ENCODE results near the gene LRRC55.

LRRC55 gene

GRCh38 chr11:57180964-57181363, 789 bp upstream of the LRRC55 start:
- H3K36me3 ChIP-seq (ENCODE audit: control insufficient read depth, insufficient read depth, low read length, severe bottlenecking), result no peaks in the 10 kb centered on the region
- no peaks in the 10 kb centered on the region for H3K4me1 ChIP-seq (ENCODE audit: control insufficient read depth, insufficient read depth, low read length)
- no peak overlapping the region for H3K4me3 ChIP-seq (ENCODE audit: low read length)
- peaks cover 50% of the 10 kb centered on the region for H3K27me3 ChIP-seq (replicated peaks; ENCODE audit: control insufficient read depth, insufficient read depth, low read length)
- H3K9me3 ChIP-seq (ENCODE audit: control insufficient read depth, low read length), result no peaks in the 10 kb centered on the region
- no peak for DNase-seq (ENCODE audit: low read depth)
- no peak overlapping the region for H3K9ac ChIP-seq (ENCODE audit: low read length)

DNA sequence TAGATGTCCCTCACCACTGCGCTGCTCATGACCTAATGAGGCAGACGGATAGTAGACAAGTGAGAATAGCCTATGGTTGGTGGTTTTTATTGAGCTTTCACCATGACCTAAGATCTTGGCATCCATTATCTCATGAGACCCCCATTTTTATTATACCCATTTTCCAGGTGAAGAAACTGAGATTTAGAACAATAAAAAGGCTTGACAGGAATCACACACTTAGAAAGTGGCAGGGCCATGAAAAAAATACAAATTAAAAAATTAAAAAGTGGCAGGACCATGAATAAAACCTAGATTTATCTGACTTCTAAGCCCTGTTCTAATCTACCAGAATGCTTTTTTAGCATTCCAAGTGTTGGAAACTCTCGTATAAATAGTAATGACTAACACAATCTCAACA, 1.1 kb downstream of the LRRC55 start:
- Histone ChIP-seq H3K4me3 (ENCODE audit: low read length) (no peak overlapping the region), H3K36me3 (ENCODE audit: control insufficient read depth, insufficient read depth, low read length, severe bottlenecking) (no peaks in the 10 kb centered on the region), H3K9ac (ENCODE audit: low read length) (no peak overlapping the region)

DNA sequence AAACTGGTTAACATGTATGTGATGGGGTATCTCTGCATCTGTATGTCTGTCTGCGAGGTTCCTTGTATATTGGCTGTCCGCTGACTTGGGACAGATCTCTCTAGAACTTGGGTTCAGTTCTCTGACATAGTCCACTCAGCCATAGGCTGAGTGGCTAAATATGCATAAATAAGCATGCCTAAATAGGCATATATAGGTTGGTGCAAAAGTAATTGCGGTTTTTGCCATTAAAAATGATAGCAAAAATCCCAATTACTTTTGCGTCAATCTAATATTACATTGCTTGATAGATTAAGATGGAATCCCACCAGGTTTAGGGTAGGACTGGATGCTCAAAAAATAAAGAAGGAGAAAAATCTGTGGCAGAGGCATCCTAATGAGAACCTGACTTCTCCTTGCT, 8.8 kb downstream of the LRRC55 start:
- DNase-seq (ENCODE audit: low read depth), result no peak
- Histone ChIP-seq H3K27me3 (replicated peaks; ENCODE audit: control insufficient read depth, insufficient read depth, low read length) (peaks cover 22% of the 10 kb centered on the region), H3K4me3 (ENCODE audit: low read length) (no peak overlapping the region), H3K9ac (ENCODE audit: low read length) (no peak overlapping the region), H3K4me1 (ENCODE audit: control insufficient read depth, insufficient read depth, low read length) (no peaks in the 10 kb centered on the region), H3K36me3 (ENCODE audit: control insufficient read depth, insufficient read depth, low read length, severe bottlenecking) (no peaks in the 10 kb centered on the region), H3K9me3 (ENCODE audit: control insufficient read depth, low read length) (peaks cover 4% of the 10 kb centered on the region)

More for the DNA sequence above, 1.1 kb downstream of the LRRC55 start:
- Histone ChIP-seq H3K9me3 (ENCODE audit: control insufficient read depth, low read length) (no peaks in the 10 kb centered on the region), H3K4me1 (ENCODE audit: control insufficient read depth, insufficient read depth, low read length) (no peaks in the 10 kb centered on the region), H3K27me3 (replicated peaks; ENCODE audit: control insufficient read depth, insufficient read depth, low read length) (peaks cover 50% of the 10 kb centered on the region)
- no peak for DNase-seq (ENCODE audit: low read depth)

DNA sequence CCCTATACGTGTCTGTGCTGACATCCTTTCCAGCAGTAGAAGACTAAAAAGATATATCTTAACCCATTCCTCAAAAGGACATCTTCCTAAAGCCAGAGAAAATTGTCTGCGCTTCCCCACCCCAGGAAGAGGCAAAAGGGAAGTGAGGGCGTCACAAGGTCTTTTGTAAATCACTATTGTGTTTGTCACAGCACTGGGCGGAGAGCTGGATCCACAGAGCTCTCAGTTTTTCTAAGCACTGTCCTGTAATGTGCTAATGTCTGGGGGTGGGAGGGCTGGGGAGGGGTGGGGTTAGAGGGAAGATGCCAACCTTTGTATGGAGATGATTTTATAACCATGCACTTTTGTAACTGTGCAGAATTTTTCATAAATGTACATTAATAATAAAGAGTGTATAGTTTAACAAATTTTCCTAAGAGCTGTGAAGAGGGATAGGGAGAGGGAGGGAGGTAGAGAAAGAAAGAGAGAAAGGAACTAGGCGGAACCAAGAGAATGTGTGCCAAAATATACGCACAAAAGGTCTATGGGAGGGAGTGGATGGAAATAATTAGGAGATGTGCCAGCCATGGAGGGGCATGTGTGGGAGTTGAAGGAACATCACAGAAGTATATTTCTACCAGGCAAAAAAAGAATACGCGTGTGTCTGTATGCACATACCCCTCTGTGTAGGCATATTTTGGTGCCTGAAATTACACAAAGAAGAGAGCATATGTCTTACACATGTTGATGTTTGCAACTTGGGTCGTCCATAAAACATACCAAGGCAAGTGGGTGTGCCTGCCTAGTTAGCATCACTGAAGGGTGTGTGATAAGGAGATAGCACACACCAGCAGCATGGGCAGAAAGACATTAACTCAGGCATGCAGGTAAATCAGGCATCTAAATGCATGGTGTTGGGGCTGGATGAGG, 9.8 kb downstream of the LRRC55 start:
- no peak overlapping the region for H3K4me3 ChIP-seq (ENCODE audit: low read length)
- no peaks in the 10 kb centered on the region for H3K36me3 ChIP-seq (ENCODE audit: control insufficient read depth, insufficient read depth, low read length, severe bottlenecking)
- H3K9me3 ChIP-seq (ENCODE audit: control insufficient read depth, low read length), result peaks cover 4% of the 10 kb centered on the region
- no peak for DNase-seq (ENCODE audit: low read depth)
- peaks cover 25% of the 10 kb centered on the region for H3K27me3 ChIP-seq (replicated peaks; ENCODE audit: control insufficient read depth, insufficient read depth, low read length)
- H3K9ac ChIP-seq (ENCODE audit: low read length), result no peak overlapping the region
- no peaks in the 10 kb centered on the region for H3K4me1 ChIP-seq (ENCODE audit: control insufficient read depth, insufficient read depth, low read length)

DNA sequence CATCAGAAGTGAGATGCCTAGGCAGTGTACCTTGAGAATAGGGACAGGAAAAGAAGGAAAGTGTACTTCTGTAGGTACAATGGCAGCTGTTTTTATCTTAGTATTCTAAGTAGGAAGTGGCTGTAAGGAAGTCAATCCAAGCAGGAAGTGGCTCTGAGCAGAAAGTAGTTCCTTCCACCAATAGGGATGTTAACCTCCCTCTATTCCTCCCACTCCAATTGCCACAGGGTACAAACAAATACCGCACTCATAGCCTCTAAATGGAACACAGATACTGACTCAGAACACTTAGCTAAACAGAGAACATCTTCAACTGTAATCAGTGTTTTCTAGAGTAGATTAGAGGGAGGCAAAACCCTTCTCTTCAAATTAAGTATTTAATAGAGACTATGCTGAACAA, 10.6 kb downstream of the LRRC55 start:
- DNase-seq (ENCODE audit: low read depth), result no peak
- H3K9me3 ChIP-seq (ENCODE audit: control insufficient read depth, low read length), result peaks cover 4% of the 10 kb centered on the region
- H3K36me3 ChIP-seq (ENCODE audit: control insufficient read depth, insufficient read depth, low read length, severe bottlenecking), result no peaks in the 10 kb centered on the region
- peaks cover 27% of the 10 kb centered on the region for H3K27me3 ChIP-seq (replicated peaks; ENCODE audit: control insufficient read depth, insufficient read depth, low read length)
- H3K4me1 ChIP-seq (ENCODE audit: control insufficient read depth, insufficient read depth, low read length), result no peaks in the 10 kb centered on the region
- no peak overlapping the region for H3K9ac ChIP-seq (ENCODE audit: low read length)
- H3K4me3 ChIP-seq (ENCODE audit: low read length), result no peak overlapping the region

DNA sequence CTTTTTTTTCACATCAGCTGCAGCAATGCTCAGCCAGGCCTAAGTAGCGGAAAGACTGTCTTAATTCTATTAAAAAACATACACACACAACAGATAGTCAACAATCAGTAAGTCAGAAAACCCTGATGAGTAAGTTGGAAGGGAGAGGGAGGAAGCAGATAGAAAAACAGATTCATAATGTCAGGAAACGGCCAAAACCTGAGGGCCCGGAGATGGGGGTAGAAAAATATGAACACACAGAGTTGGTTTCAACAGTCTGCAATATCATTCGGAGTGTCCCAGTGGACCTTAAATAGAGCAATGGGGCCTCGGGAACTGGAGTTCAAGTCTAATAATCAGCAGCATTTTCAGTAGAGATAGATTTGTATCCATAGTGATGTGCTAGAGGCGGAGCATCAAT, 14.8 kb downstream of the LRRC55 start:
- H3K4me1 ChIP-seq (ENCODE audit: control insufficient read depth, insufficient read depth, low read length), result no peaks in the 10 kb centered on the region
- H3K9me3 ChIP-seq (ENCODE audit: control insufficient read depth, low read length), result peaks cover 4% of the 10 kb centered on the region
- no peak overlapping the region for H3K4me3 ChIP-seq (ENCODE audit: low read length)
- H3K9ac ChIP-seq (ENCODE audit: low read length), result no peak overlapping the region
- no peaks in the 10 kb centered on the region for H3K36me3 ChIP-seq (ENCODE audit: control insufficient read depth, insufficient read depth, low read length, severe bottlenecking)
- DNase-seq (ENCODE audit: low read depth), result no peak
- peaks cover 52% of the 10 kb centered on the region for H3K27me3 ChIP-seq (replicated peaks; ENCODE audit: control insufficient read depth, insufficient read depth, low read length)

DNA sequence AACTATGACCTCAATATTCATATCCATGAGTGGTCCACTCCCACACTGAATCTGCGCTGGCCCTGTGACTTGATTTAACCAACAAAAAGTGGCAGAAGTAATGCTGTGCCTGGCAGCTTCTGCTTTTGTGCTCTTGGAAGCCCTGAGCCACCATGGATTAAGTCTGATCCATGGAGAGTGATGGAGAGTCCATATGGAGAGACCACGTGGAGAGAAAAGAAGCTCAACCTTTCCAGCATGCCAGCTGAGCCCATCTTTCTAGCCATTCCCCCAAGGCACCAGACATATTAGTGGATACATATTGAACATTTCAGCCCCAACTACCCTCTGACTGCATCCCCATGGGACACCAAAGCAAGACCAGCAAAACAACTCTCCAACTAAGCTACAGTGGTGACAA, 16.0 kb downstream of the LRRC55 start:
- Histone ChIP-seq H3K4me1 (ENCODE audit: control insufficient read depth, insufficient read depth, low read length) (no peaks in the 10 kb centered on the region), H3K36me3 (ENCODE audit: control insufficient read depth, insufficient read depth, low read length, severe bottlenecking) (no peaks in the 10 kb centered on the region), H3K9ac (ENCODE audit: low read length) (no peak overlapping the region), H3K4me3 (ENCODE audit: low read length) (no peak overlapping the region), H3K9me3 (ENCODE audit: control insufficient read depth, low read length) (peaks cover 4% of the 10 kb centered on the region), H3K27me3 (replicated peaks; ENCODE audit: control insufficient read depth, insufficient read depth, low read length) (peaks cover 58% of the 10 kb centered on the region)
- no peak for DNase-seq (ENCODE audit: low read depth)

- H3K4me1 ChIP-seq (ENCODE audit: control insufficient read depth, insufficient read depth, low read length), result no peaks in the 10 kb centered on the region
- H3K36me3 ChIP-seq (ENCODE audit: control insufficient read depth, insufficient read depth, low read length, severe bottlenecking), result no peaks in the 10 kb centered on the region
- no peak overlapping the region for H3K4me3 ChIP-seq (ENCODE audit: low read length)
- no peak for DNase-seq (ENCODE audit: low read depth)
- H3K9ac ChIP-seq (ENCODE audit: low read length), result no peak overlapping the region
- peaks cover 58% of the 10 kb centered on the region for H3K27me3 ChIP-seq (replicated peaks; ENCODE audit: control insufficient read depth, insufficient read depth, low read length)
- peaks cover 2% of the 10 kb centered on the region for H3K9me3 ChIP-seq (ENCODE audit: control insufficient read depth, low read length)
These were observed 17.6 kb downstream of the LRRC55 start for GRCh38 chr11:57199330-57199729.

- Histone ChIP-seq H3K4me1 (ENCODE audit: control insufficient read depth, insufficient read depth, low read length) (peaks cover 5% of the 10 kb centered on the region), H3K9ac (ENCODE audit: low read length) (no peak overlapping the region)
These were observed 19.2 kb downstream of the LRRC55 start for GRCh38 chr11:57200917-57201316.

DNA sequence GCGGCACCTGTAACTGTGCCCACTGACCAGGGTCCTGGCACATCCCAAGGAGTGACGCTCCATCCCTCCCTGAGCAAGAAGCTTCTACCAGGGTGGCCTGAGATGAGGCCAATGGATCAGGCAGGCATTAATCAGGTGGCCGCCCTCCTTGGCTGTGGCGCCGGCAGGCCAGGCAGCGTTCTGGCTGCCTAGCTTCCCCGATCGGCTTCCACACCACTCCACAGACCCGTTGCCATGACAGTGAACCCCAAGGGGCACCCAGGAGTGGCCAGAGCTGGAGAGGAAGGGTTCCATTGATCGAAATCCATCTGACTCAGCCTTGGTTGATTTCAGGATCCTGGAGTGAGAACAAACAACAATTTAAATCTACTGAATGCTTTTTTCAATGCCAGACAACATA, 20.5 kb downstream of the LRRC55 start:
- DNase-seq (ENCODE audit: low read depth), result no peak

More at GRCh38 chr11:57200917-57201316, 19.2 kb downstream of the LRRC55 start:
- no peak for DNase-seq (ENCODE audit: low read depth)
- Histone ChIP-seq H3K27me3 (replicated peaks; ENCODE audit: control insufficient read depth, insufficient read depth, low read length) (peaks cover 52% of the 10 kb centered on the region), H3K36me3 (ENCODE audit: control insufficient read depth, insufficient read depth, low read length, severe bottlenecking) (no peaks in the 10 kb centered on the region), H3K4me3 (ENCODE audit: low read length) (no peak overlapping the region), H3K9me3 (ENCODE audit: control insufficient read depth, low read length) (no peaks in the 10 kb centered on the region)

GRCh38 chr11:57203359-57203758, 21.6 kb downstream of the LRRC55 start:
- peaks cover 43% of the 10 kb centered on the region for H3K27me3 ChIP-seq (replicated peaks; ENCODE audit: control insufficient read depth, insufficient read depth, low read length)
- no peak for DNase-seq (ENCODE audit: low read depth)

More for the DNA sequence above, 20.5 kb downstream of the LRRC55 start:
- H3K4me1 ChIP-seq (ENCODE audit: control insufficient read depth, insufficient read depth, low read length), result peaks cover 5% of the 10 kb centered on the region
- H3K9ac ChIP-seq (ENCODE audit: low read length), result no peak overlapping the region
- no peaks in the 10 kb centered on the region for H3K9me3 ChIP-seq (ENCODE audit: control insufficient read depth, low read length)
- H3K4me3 ChIP-seq (ENCODE audit: low read length), result no peak overlapping the region
- no peaks in the 10 kb centered on the region for H3K36me3 ChIP-seq (ENCODE audit: control insufficient read depth, insufficient read depth, low read length, severe bottlenecking)
- H3K27me3 ChIP-seq (replicated peaks; ENCODE audit: control insufficient read depth, insufficient read depth, low read length), result peaks cover 48% of the 10 kb centered on the region

More at GRCh38 chr11:57203359-57203758, 21.6 kb downstream of the LRRC55 start:
- H3K9ac ChIP-seq (ENCODE audit: low read length), result no peak overlapping the region
- peaks cover 5% of the 10 kb centered on the region for H3K4me1 ChIP-seq (ENCODE audit: control insufficient read depth, insufficient read depth, low read length)
- H3K4me3 ChIP-seq (ENCODE audit: low read length), result no peak overlapping the region
- no peaks in the 10 kb centered on the region for H3K9me3 ChIP-seq (ENCODE audit: control insufficient read depth, low read length)
- H3K36me3 ChIP-seq (ENCODE audit: control insufficient read depth, insufficient read depth, low read length, severe bottlenecking), result no peaks in the 10 kb centered on the region
